Neural cell (in vitro differentiated cells): ENCODE data around the gene COX17. TPM values are rescaled to one million over a fixed set of nuclear protein-coding genes. Genes with fewer than 3 reads are reported as not detected.

Experiments used
- H2AFZ ChIP-seq: fragments of 200-600, 300-800 bp; sonication (generic), shearing (Covaris generic); 2 replicates; pipeline ENCODE4 v1.6.0; 2014; ENCODE audit warnings: low read depth, mild to moderate bottlenecking, antibody characterized with exemption, low read length, moderate library complexity
- H3F3A ChIP-seq: fragments of 200-600 bp; shearing (Covaris generic); 2 replicates; pipeline ENCODE4 v1.6.1; 2016; ENCODE audit warnings: mild to moderate bottlenecking, moderate library complexity, mixed read lengths, antibody characterized with exemption, low read length; ENCODE audit not compliant: insufficient read depth, poor library complexity, severe bottlenecking
- H3K27ac ChIP-seq: fragments of 200-600, 300-800 bp; sonication (generic), shearing (Covaris generic); 2 replicates; pipeline ENCODE4 v1.5.1; 2014; ENCODE audit warnings: mild to moderate bottlenecking, low read length, moderate library complexity
- H3K27me3 ChIP-seq: fragments of 300-800, 200-600 bp; sonication (generic), shearing (Covaris generic); 2 replicates; pipeline ENCODE4 v1.6.0; 2014; ENCODE audit warnings: mild to moderate bottlenecking, low read depth, low read length, moderate library complexity; ENCODE audit not compliant: insufficient read depth
- H3K36me3 ChIP-seq: fragments of 300-800, 200-600 bp; sonication (generic), shearing (Covaris generic); 2 replicates; pipeline ENCODE4 v1.5.1; 2014; ENCODE audit warnings: mild to moderate bottlenecking, antibody characterized with exemption, low read length, moderate library complexity; ENCODE audit not compliant: insufficient read depth
- H3K4me2 ChIP-seq: fragments of 300-800, 200-600 bp; sonication (generic), shearing (Covaris generic); 2 replicates; pipeline ENCODE4 v1.6.0; 2014; ENCODE audit warnings: mild to moderate bottlenecking, low read length
- H3K4me3 ChIP-seq: fragments of 300-800, 200-600 bp; sonication (generic), shearing (Covaris generic); 2 replicates; pipeline ENCODE4 v1.5.1; 2014; ENCODE audit warnings: mild to moderate bottlenecking, low read length, moderate library complexity
- H3K79me2 ChIP-seq: fragments of 200-600 bp; shearing (Covaris generic); replicated peaks from 2 replicates; pipeline ENCODE4 v1.6.0; 2014; ENCODE audit warnings: mild to moderate bottlenecking, low read length, moderate library complexity; ENCODE audit not compliant: insufficient read depth
- H3K9ac ChIP-seq: fragments of 300-800, 200-600 bp; sonication (generic), shearing (Covaris generic); 2 replicates; pipeline ENCODE4 v1.6.1; 2016; ENCODE audit warnings: mild to moderate bottlenecking, low read length, mixed read lengths
- H3K9me2 ChIP-seq: fragments of 200-600 bp; shearing (Covaris generic); 2 replicates; pipeline ENCODE4 v1.6.1; 2016; ENCODE audit warnings: mild to moderate bottlenecking, low read length, mixed read lengths; ENCODE audit not compliant: insufficient read depth
- H3K9me3 ChIP-seq: fragments of 200-600, 300-800 bp; sonication (generic), shearing (Covaris generic); 2 replicates; pipeline ENCODE4 v1.6.1; 2016; ENCODE audit warnings: mild to moderate bottlenecking, mixed run types, low read length, moderate library complexity, mixed read lengths
- H4K20me1 ChIP-seq: fragments of 200-600 bp; shearing (Covaris generic); 2 replicates; pipeline ENCODE4 v1.6.1; 2016; ENCODE audit warnings: mild to moderate bottlenecking, mixed run types; ENCODE audit not compliant: insufficient read depth
- CTCF ChIP-seq: fragments of 450-650 bp; IDR thresholded peaks from 2 replicates; pipeline ENCODE4 v1.5.1; 2014; ENCODE audit warnings: antibody characterized with exemption, mild to moderate bottlenecking, moderate library complexity; ENCODE audit not compliant: poor library complexity, severe bottlenecking
- EP300 ChIP-seq: fragments of 450-650 bp; conservative IDR thresholded peaks from 2 replicates; pipeline ENCODE4 v1.6.1; 2014; ENCODE audit warnings: antibody characterized with exemption, mild to moderate bottlenecking, moderate library complexity; ENCODE audit not compliant: poor library complexity, severe bottlenecking
- EZH2 ChIP-seq: fragments of 200-600, 300-800 bp; shearing (Covaris generic), sonication (generic); IDR thresholded peaks from 2 replicates; pipeline ENCODE4 v1.6.1; 2014; ENCODE audit warnings: antibody characterized with exemption, low read length, borderline replicate concordance, mild to moderate bottlenecking; ENCODE audit not compliant: insufficient read depth, poor library complexity, severe bottlenecking
- MXI1 ChIP-seq: fragments of 450-650 bp; conservative IDR thresholded peaks from 2 replicates; pipeline ENCODE4 v1.6.1; 2014; ENCODE audit warnings: antibody characterized with exemption, mild to moderate bottlenecking; ENCODE audit not compliant: poor library complexity, severe bottlenecking
- POLR2AphosphoS5 ChIP-seq: IDR thresholded peaks from 2 replicates; pipeline ENCODE4 v1.6.1; 2012
- RAD21 ChIP-seq: fragments of 450-650 bp; conservative IDR thresholded peaks from 2 replicates; pipeline ENCODE4 v1.6.1; 2014; ENCODE audit warnings: antibody characterized with exemption, mild to moderate bottlenecking, moderate library complexity
- REST ChIP-seq: IDR thresholded peaks from 2 replicates; pipeline ENCODE4 v1.6.1; 2012; ENCODE audit warnings: borderline replicate concordance
- SMC3 ChIP-seq: fragments of 450-650 bp; conservative IDR thresholded peaks from 2 replicates; pipeline ENCODE4 v1.6.1; 2014; ENCODE audit warnings: antibody characterized with exemption, mild to moderate bottlenecking, moderate library complexity; ENCODE audit not compliant: poor library complexity
- TAF1 ChIP-seq: IDR thresholded peaks from 2 replicates; pipeline ENCODE4 v1.6.1; 2012; ENCODE audit warnings: low read depth
- polyA plus RNA-seq: library from polyadenylated mRNA; depleted of rRNA; stranded (reverse); fragments of >200 nt; gene quantifications from 2 replicates; pipeline ENCODE4 v1.2.3, GENCODE V29; 2014

COX17 gene
- polyA plus RNA-seq, 1 donor from 2014 or later, result 49.4 TPM

- no peak overlapping the region for H3K27ac ChIP-seq
- TF ChIP-seq POLR2AphosphoS5 (no peak), SMC3 (no peak), MXI1 (no peak), EP300 (no peak), CTCF (no peak), REST (no peak)
- no peaks in the 10 kb centered on the region for H4K20me1 ChIP-seq
- no peak overlapping the region for H3K4me2 ChIP-seq
- H3F3A ChIP-seq, result no peaks in the 10 kb centered on the region
- no peaks in the 10 kb centered on the region for H3K27me3 ChIP-seq
- no peaks in the 10 kb centered on the region for H3K79me2 ChIP-seq
- H3K36me3 ChIP-seq, result no peaks in the 10 kb centered on the region
- H2AFZ ChIP-seq, result no peak overlapping the region
- H3K9ac ChIP-seq, result no peak overlapping the region
- H3K4me3 ChIP-seq, result no peak overlapping the region
- no peaks in the 10 kb centered on the region for H3K9me3 ChIP-seq
- H3K9me2 ChIP-seq, result no peaks in the 10 kb centered on the region
Observed at GRCh38 chr3:119669906-119670570, 7.2 kb downstream of the COX17 start.

GRCh38 chr3:119665954-119666559 is 11.1 kb downstream of the COX17 start:
- Histone ChIP-seq H3K4me3 (no peak overlapping the region), H4K20me1 (no peaks in the 10 kb centered on the region), H2AFZ (no peak overlapping the region), H3K4me2 (no peak overlapping the region), H3K27ac (no peak overlapping the region), H3K79me2 (no peaks in the 10 kb centered on the region), H3K9me3 (no peaks in the 10 kb centered on the region), H3K9me2 (no peaks in the 10 kb centered on the region), H3F3A (no peaks in the 10 kb centered on the region), H3K9ac (no peak overlapping the region), H3K36me3 (no peaks in the 10 kb centered on the region), H3K27me3 (no peaks in the 10 kb centered on the region)
- TF ChIP-seq POLR2AphosphoS5 (no peak), EP300 (no peak)

- H3K9me3 ChIP-seq, result no peaks in the 10 kb centered on the region
- H4K20me1 ChIP-seq, result no peaks in the 10 kb centered on the region
- no peaks in the 10 kb centered on the region for H3F3A ChIP-seq
- H3K36me3 ChIP-seq, result no peaks in the 10 kb centered on the region
- H3K4me2 ChIP-seq, result no peak overlapping the region
- no peaks in the 10 kb centered on the region for H3K27me3 ChIP-seq
- TF ChIP-seq SMC3 (no peak), TAF1 (no peak), EZH2 (no peak), EP300 (no peak), MXI1 (no peak), RAD21 (no peak), POLR2AphosphoS5 (no peak), CTCF (no peak), REST (no peak)
- no peak overlapping the region for H3K4me3 ChIP-seq
- no peaks in the 10 kb centered on the region for H3K79me2 ChIP-seq
- no peak overlapping the region for H2AFZ ChIP-seq
- H3K27ac ChIP-seq, result no peak overlapping the region
- H3K9ac ChIP-seq, result no peak overlapping the region
- no peaks in the 10 kb centered on the region for H3K9me2 ChIP-seq
Observed at GRCh38 chr3:119664850-119665379, 12.3 kb downstream of the COX17 start.
